WTC11 (cell line): ENCODE data around the gene COL6A5. TPM values are rescaled to one million over a fixed set of nuclear protein-coding genes. Genes with fewer than 3 reads are reported as not detected.

ENCODE experiments used
- ATAC-seq: fragments of 200-7000 bp; cut with Tn5 transposase; 2 replicates; pipeline ENCODE4 v1.10.0; 2021; ENCODE audit warnings: mild to moderate bottlenecking, moderate library complexity
- CTCF ChIA-PET: fragments of 300-600 bp; sonication (Branson Sonifier 250); formaldehyde crosslinking; loops from one replicate; lab custom pipeline; 2021; ENCODE audit warnings: antibody characterized with exemption; lab: Charles Lee
- POLR2A ChIA-PET: fragments of 350-600 bp; sonication (Branson Sonifier 250); formaldehyde crosslinking; loops from one replicate; lab custom pipeline; 2021; ENCODE audit warnings: antibody characterized with exemption; lab: Charles Lee
- DNase-seq: peaks from one replicate; pipeline ENCODE4 v3.0.0; 2021; ENCODE audit warnings: low spot score
- H3K27ac Mint-ChIP-seq: 2 replicates; pipeline ENCODE4 v1.8.0; 2021; ENCODE audit warnings: mixed read lengths
- H3K27me3 Mint-ChIP-seq: 2 replicates; pipeline ENCODE4 v1.8.0; 2021; ENCODE audit warnings: low read depth, mild to moderate bottlenecking, moderate library complexity, mixed read lengths
- H3K36me3 Mint-ChIP-seq: 2 replicates; pipeline ENCODE4 v1.8.0; 2021; ENCODE audit warnings: mixed read lengths
- H3K4me1 Mint-ChIP-seq: 2 replicates; pipeline ENCODE4 v1.8.0; 2022; ENCODE audit warnings: mixed read lengths
- H3K4me3 Mint-ChIP-seq: 2 replicates; pipeline ENCODE4 v1.8.0; 2021; ENCODE audit warnings: mild to moderate bottlenecking, moderate library complexity, mixed read lengths
- H3K9me3 Mint-ChIP-seq: 2 replicates; pipeline ENCODE4 v1.8.0; 2021; ENCODE audit warnings: mixed read lengths
- CREB1 ChIP-seq: sonication (generic); formaldehyde crosslinking; IDR thresholded peaks from 2 replicates; pipeline ENCODE4 v1.8.0; 2023; ENCODE audit warnings: mild to moderate bottlenecking, missing genetic modification reagents
- CTCF ChIP-seq: fragments of 200-600 bp; IDR thresholded peaks from 2 replicates; pipeline ENCODE4 v1.8.0; 2022; ENCODE audit warnings: antibody characterized with exemption
- ETV6 ChIP-seq: sonication (generic); formaldehyde crosslinking; IDR thresholded peaks from 2 replicates; pipeline ENCODE4 v1.8.1; 2022; ENCODE audit warnings: mild to moderate bottlenecking, missing genetic modification reagents
- FOXJ3 ChIP-seq: sonication (generic); formaldehyde crosslinking; IDR thresholded peaks from 2 replicates; pipeline ENCODE4 v1.9.0; 2021; ENCODE audit warnings: missing genetic modification reagents, mild to moderate bottlenecking, borderline replicate concordance
- FOXP1 ChIP-seq: sonication (generic); formaldehyde crosslinking; IDR thresholded peaks from 2 replicates; pipeline ENCODE4 v1.8.0; 2022; ENCODE audit warnings: missing genetic modification reagents, mild to moderate bottlenecking, moderate library complexity, borderline replicate concordance
- GABPB1 ChIP-seq: sonication (generic); formaldehyde crosslinking; IDR thresholded peaks from 2 replicates; pipeline ENCODE4 v1.8.1; 2023; ENCODE audit warnings: mild to moderate bottlenecking, missing genetic modification reagents
- GRHL2 ChIP-seq: fragments of 250-450 bp; sonication (Bioruptor Pico); IDR thresholded peaks from 2 replicates; pipeline ENCODE4 v1.8.0; 2022; ENCODE audit warnings: mild to moderate bottlenecking, moderate library complexity; ENCODE audit not compliant: insufficient replicate concordance, severe bottlenecking
- GTF2I ChIP-seq: fragments of 250-450 bp; sonication (Bioruptor Pico); conservative IDR thresholded peaks from 2 replicates; pipeline ENCODE4 v1.4.0; 2021; ENCODE audit warnings: mild to moderate bottlenecking
- HMGA2 ChIP-seq: fragments of 250-450 bp; sonication (Bioruptor Pico); IDR thresholded peaks from 2 replicates; pipeline ENCODE4 v1.4.0; 2021; ENCODE audit warnings: mild to moderate bottlenecking, moderate library complexity
- JUN ChIP-seq: sonication (generic); formaldehyde crosslinking; IDR thresholded peaks from 2 replicates; pipeline ENCODE4 v1.8.0; 2023; ENCODE audit warnings: mild to moderate bottlenecking, missing genetic modification reagents
- MYBL2 ChIP-seq: sonication (generic); formaldehyde crosslinking; IDR thresholded peaks from 2 replicates; pipeline ENCODE4 v1.8.1; 2023; ENCODE audit warnings: mild to moderate bottlenecking, moderate library complexity, missing genetic modification reagents
- NFYB ChIP-seq: sonication (generic); formaldehyde crosslinking; conservative IDR thresholded peaks from 2 replicates; pipeline ENCODE4 v1.8.0; 2022; ENCODE audit warnings: low read depth, missing genetic modification reagents
- PRRX2 ChIP-seq: fragments of 250-450 bp; sonication (Bioruptor Pico); IDR thresholded peaks from 2 replicates; pipeline ENCODE4 v1.8.0; 2021; ENCODE audit warnings: mild to moderate bottlenecking
- SMAD3 ChIP-seq: sonication (generic); formaldehyde crosslinking; IDR thresholded peaks from 2 replicates; pipeline ENCODE4 v1.8.0; 2022; ENCODE audit warnings: missing genetic modification reagents, mild to moderate bottlenecking, borderline replicate concordance
- TCF7 ChIP-seq: sonication (generic); formaldehyde crosslinking; IDR thresholded peaks from 2 replicates; pipeline ENCODE4 v1.8.0; 2022; ENCODE audit warnings: mild to moderate bottlenecking, low read depth, missing genetic modification reagents, moderate library complexity
- ZBTB43 ChIP-seq: sonication (generic); formaldehyde crosslinking; IDR thresholded peaks from 2 replicates; pipeline ENCODE4 v1.8.1; 2023; ENCODE audit warnings: mild to moderate bottlenecking, missing genetic modification reagents
- ZNF317 ChIP-seq: sonication (generic); formaldehyde crosslinking; IDR thresholded peaks from 2 replicates; pipeline ENCODE4 v1.8.1; 2023; ENCODE audit warnings: low read depth, mild to moderate bottlenecking, moderate library complexity, missing genetic modification reagents, borderline replicate concordance
- ZNF416 ChIP-seq: fragments of 250-450 bp; sonication (Bioruptor Pico); IDR thresholded peaks from 2 replicates; pipeline ENCODE4 v1.9.0; 2021; ENCODE audit warnings: mild to moderate bottlenecking, inconsistent platforms
- total RNA-seq: library from RNA; stranded (reverse); gene quantifications from 3 replicates; pipeline ENCODE4 v1.2.3, GENCODE V29; 2021
- TF ChIP-seq, protein P1 (sequence below): sonication (generic); formaldehyde crosslinking; IDR thresholded peaks from 2 replicates; pipeline ENCODE4 v1.8.0; 2022; ENCODE audit warnings: mild to moderate bottlenecking, missing genetic modification reagents
- TF ChIP-seq, protein P2 (sequence below): sonication (generic); formaldehyde crosslinking; IDR thresholded peaks from 2 replicates; pipeline ENCODE4 v1.8.1; 2022; ENCODE audit warnings: low read depth, missing genetic modification reagents, borderline replicate concordance
- TF ChIP-seq, protein P3 (sequence below): fragments of 250-450 bp; sonication (Bioruptor Pico); IDR thresholded peaks from 2 replicates; pipeline ENCODE4 v2.1.2; 2022; ENCODE audit warnings: mild to moderate bottlenecking, moderate library complexity

The COL6A5 gene
- total RNA-seq, 1 experiment from 2014 or later, result not detected

- TF ChIP-seq ETV6 (CRISPR knock-in tag), result no peak
- TF ChIP-seq SMAD3 (CRISPR knock-in tag), result no peak
- no peak for TF ChIP-seq GABPB1 (CRISPR knock-in tag)
- TF ChIP-seq, all 79 proteins: peak for 0
Measured at GRCh38 chr3:130386604-130387263, 41.3 kb downstream of the COL6A5 start (continued).

- ATAC-seq (no peak), DNase-seq (no peak)
- no peak overlapping the region for H3K27ac Mint-ChIP-seq
- CTCF ChIA-PET, result interaction anchor here (2.3 kb wide), 1 partner anchor 114 kb away, joined by 6 read pairs; no protein-coding TSS in a partner anchor
- POLR2A ChIA-PET, result no interaction called here
- no peak overlapping the region for H3K4me3 Mint-ChIP-seq
- TF ChIP-seq TCF7 (no peak), CTCF (no peak), GABPB1 (CRISPR knock-in tag) (no peak), FOXJ3 (CRISPR knock-in tag) (no peak), FOXP1 (CRISPR knock-in tag) (no peak), GRHL2 (CRISPR knock-in tag) (no peak), CREB1 (no peak), ZNF317 (CRISPR knock-in tag) (no peak), NFYB (CRISPR knock-in tag) (no peak), ETV6 (CRISPR knock-in tag) (no peak), PRRX2 (CRISPR knock-in tag) (no peak), MYBL2 (no peak)
- TF ChIP-seq, protein P1, sequence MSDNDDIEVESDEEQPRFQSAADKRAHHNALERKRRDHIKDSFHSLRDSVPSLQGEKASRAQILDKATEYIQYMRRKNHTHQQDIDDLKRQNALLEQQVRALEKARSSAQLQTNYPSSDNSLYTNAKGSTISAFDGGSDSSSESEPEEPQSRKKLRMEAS (CRISPR knock-in tag), result no peak
- TF ChIP-seq, protein P2, sequence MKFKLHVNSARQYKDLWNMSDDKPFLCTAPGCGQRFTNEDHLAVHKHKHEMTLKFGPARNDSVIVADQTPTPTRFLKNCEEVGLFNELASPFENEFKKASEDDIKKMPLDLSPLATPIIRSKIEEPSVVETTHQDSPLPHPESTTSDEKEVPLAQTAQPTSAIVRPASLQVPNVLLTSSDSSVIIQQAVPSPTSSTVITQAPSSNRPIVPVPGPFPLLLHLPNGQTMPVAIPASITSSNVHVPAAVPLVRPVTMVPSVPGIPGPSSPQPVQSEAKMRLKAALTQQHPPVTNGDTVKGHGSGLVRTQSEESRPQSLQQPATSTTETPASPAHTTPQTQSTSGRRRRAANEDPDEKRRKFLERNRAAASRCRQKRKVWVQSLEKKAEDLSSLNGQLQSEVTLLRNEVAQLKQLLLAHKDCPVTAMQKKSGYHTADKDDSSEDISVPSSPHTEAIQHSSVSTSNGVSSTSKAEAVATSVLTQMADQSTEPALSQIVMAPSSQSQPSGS (CRISPR knock-in tag), result no peak
- TF ChIP-seq, protein P3, sequence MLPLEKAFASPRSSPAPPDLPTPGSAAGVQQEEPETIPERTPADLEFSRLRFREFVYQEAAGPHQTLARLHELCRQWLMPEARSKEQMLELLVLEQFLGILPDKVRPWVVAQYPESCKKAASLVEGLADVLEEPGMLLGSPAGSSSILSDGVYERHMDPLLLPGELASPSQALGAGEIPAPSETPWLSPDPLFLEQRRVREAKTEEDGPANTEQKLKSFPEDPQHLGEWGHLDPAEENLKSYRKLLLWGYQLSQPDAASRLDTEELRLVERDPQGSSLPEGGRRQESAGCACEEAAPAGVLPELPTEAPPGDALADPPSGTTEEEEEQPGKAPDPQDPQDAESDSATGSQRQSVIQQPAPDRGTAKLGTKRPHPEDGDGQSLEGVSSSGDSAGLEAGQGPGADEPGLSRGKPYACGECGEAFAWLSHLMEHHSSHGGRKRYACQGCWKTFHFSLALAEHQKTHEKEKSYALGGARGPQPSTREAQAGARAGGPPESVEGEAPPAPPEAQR (CRISPR knock-in tag), result no peak
- H3K9me3 Mint-ChIP-seq, result peaks cover 4% of the 10 kb centered on the region; the same call in 1 of the 2 replicates
- H3K36me3 Mint-ChIP-seq, result no peaks in the 10 kb centered on the region
- no peaks in the 10 kb centered on the region for H3K27me3 Mint-ChIP-seq
- H3K4me1 Mint-ChIP-seq, result no peaks in the 10 kb centered on the region
Measured at GRCh38 chr3:130389743-130390478, 44.4 kb downstream of the COL6A5 start.

GRCh38 chr3:130392266-130392665 lies 46.8 kb downstream of the COL6A5 start:
- no peak for DNase-seq
- no peak for ATAC-seq
- TF ChIP-seq JUN (CRISPR knock-in tag), result no peak
- TF ChIP-seq ZBTB43 (CRISPR knock-in tag), result no peak
- no peak for TF ChIP-seq ZNF416 (CRISPR knock-in tag)
- no peak for TF ChIP-seq HMGA2 (CRISPR knock-in tag)
- no peak for TF ChIP-seq GTF2I (CRISPR knock-in tag)
- TF ChIP-seq, all 79 proteins: peak for 0
- peaks cover 4% of the 10 kb centered on the region; the same call in 1 of the 2 replicates for H3K9me3 Mint-ChIP-seq
- H3K4me1 Mint-ChIP-seq, result peaks cover 11% of the 10 kb centered on the region
- ChIA-PET POLR2A (no interaction called here), CTCF (no interaction called here)
- no peak overlapping the region for H3K4me3 Mint-ChIP-seq
- no peak overlapping the region for H3K27ac Mint-ChIP-seq
- H3K36me3 Mint-ChIP-seq, result no peaks in the 10 kb centered on the region
- no peaks in the 10 kb centered on the region for H3K27me3 Mint-ChIP-seq
